Stimulated activated effector memory CD8-positive, alpha-beta T cell treated with anti-CD3 and anti-CD28 coated beads, Interleukin-12 subunit alpha, Interleukin-12 subunit beta, amount 100 ng/mL, for 72 hours (primary cell): ENCODE measurements around the gene COLQ.
"Not testable (repeated sequence)": the region's sequence is repeated elsewhere in the genome, so short reads cannot be mapped to it uniquely, and the experiment has no call there.

ENCODE experiments used
- ATAC-seq: fragments of 150-1000 bp; cut with Tn5 transposase; 2 replicates; pipeline ENCODE4 v1.10.0; 2021
- DNase-seq, 2 donors: peaks; one replicate each; pipeline ENCODE4 v3.0.0; 2021 to 2022; ENCODE audit warnings: low spot score in 2 of 2
- H3K27ac Mint-ChIP-seq: one replicate; pipeline ENCODE4 v1.8.0; 2022; ENCODE audit warnings: mild to moderate bottlenecking, mixed read lengths
- H3K36me3 Mint-ChIP-seq: one replicate; pipeline ENCODE4 v1.8.0; 2022; ENCODE audit warnings: mild to moderate bottlenecking, mixed read lengths
- H3K4me1 Mint-ChIP-seq: one replicate; pipeline ENCODE4 v1.8.0; 2022; ENCODE audit warnings: mixed read lengths
- H3K4me3 Mint-ChIP-seq: one replicate; pipeline ENCODE4 v1.8.0; 2022; ENCODE audit warnings: mild to moderate bottlenecking, mixed read lengths
- H3K9me3 Mint-ChIP-seq: one replicate; pipeline ENCODE4 v1.8.0; 2022; ENCODE audit warnings: mixed read lengths

Gene COLQ

DNA sequence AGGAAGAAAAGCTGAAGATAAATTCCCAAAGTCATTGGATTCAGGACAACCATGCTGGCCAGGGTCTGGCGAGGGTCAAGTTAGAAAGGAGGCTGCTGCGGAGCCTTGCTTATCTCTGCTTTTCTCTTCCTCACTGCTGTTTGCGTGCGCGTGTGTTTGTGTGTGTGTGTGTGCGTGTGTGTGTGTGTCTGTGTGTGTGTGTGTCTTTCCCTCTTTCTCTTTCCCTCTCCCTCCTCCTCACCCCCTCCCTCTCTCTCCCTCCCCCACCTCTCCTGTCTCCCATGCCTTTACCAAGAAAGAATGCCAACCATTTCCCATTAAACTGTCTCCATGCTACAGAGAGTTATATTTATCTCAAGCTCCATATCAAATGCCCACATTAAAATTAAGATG, at the start of gene COLQ:
Gene COLQ, minus strand, starts transcription at position 134 of the 393 bp plus-strand sequence. Its CDS starts 81 bp downstream, at position 53.
- ATAC-seq (no peak), DNase-seq (no peak)
- Mint-ChIP-seq H3K4me1 (peaks cover 32% of the 10 kb centered on the region), H3K36me3 (no peaks in the 10 kb centered on the region), H3K9me3 (peaks cover 2% of the 10 kb centered on the region), H3K27ac (peak within 1 kb of the TSS; percentile 78), H3K4me3 (peak within 1 kb of the TSS; percentile 70)

DNA sequence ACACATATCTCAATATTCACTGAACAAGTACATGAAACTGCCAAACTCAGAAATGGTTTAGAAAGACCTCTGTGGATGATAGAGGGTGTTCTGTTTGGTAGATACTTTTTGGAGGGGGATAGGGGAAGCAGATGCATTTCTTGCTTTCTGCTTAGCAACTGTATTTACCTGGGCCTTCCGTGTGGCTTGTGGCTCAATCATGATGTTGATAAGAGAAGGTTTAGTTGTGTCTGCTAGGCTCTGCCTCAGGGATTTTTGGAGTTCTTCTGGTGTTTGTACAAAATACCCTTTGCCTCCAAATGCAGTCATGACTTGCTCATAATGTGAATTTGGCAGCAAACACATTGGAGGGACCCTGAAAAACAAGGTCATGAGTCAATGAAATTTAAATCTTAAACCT, 41.7 kb upstream of the COLQ start:
- no peaks in the 10 kb centered on the region for H3K9me3 Mint-ChIP-seq
- H3K4me1 Mint-ChIP-seq, result peaks cover 8% of the 10 kb centered on the region
- ATAC-seq (no peak), DNase-seq (no peak)
- no peak overlapping the region for H3K4me3 Mint-ChIP-seq
- H3K36me3 Mint-ChIP-seq, result peaks cover 85% of the 10 kb centered on the region
- peak overlapping the region; percentile 44 for H3K27ac Mint-ChIP-seq

DNA sequence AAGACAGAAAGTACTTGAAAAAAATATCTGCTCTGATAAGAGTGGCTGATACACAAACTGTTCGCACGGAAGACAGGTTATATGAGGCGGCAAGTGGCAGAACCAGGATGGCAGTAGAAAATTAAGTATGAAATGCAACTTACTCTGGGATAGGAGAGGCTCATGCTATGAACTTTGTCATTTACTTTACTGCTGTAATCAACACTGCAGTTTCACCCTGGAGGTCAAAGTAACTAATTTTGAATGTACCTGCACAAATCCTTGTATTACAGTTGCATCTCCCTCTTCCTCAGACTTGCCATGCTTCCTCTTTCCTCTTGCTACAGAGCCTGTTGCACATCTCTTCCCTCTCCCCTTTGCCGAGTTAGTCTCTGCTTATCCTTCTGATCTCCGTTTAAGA, 41.1 kb upstream of the COLQ start:
- Mint-ChIP-seq H3K4me1 (peaks cover 7% of the 10 kb centered on the region), H3K27ac (peak overlapping the region; percentile 44), H3K4me3 (no peak overlapping the region), H3K36me3 (peaks cover 78% of the 10 kb centered on the region), H3K9me3 (no peaks in the 10 kb centered on the region)
- no peak for ATAC-seq
- no peak for DNase-seq

DNA sequence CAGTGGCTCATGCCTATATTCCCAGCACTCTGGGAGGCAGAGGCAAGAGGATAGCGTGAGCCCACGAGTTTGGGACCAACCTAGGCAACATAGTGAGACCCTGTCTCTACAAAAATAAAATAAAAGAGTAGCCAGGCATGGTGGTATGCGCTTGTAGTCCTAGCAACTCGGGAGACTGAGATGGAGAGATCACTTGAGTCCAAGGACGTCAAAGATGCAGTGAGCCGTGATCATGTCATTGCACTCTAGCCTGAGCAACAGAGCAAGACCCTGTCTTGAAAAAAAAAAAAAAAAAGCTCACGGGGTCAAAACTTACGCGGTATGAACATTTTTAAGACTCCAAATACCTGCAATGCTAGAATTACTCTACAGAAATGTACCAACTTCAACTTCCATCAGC, 37.1 kb upstream of the COLQ start:
- no peak overlapping the region for H3K27ac Mint-ChIP-seq
- H3K4me3 Mint-ChIP-seq, result no peak overlapping the region
- no peak for DNase-seq
- peaks cover 39% of the 10 kb centered on the region for H3K36me3 Mint-ChIP-seq
- no peak for ATAC-seq
- no peaks in the 10 kb centered on the region for H3K9me3 Mint-ChIP-seq
- peaks cover 16% of the 10 kb centered on the region for H3K4me1 Mint-ChIP-seq

DNA sequence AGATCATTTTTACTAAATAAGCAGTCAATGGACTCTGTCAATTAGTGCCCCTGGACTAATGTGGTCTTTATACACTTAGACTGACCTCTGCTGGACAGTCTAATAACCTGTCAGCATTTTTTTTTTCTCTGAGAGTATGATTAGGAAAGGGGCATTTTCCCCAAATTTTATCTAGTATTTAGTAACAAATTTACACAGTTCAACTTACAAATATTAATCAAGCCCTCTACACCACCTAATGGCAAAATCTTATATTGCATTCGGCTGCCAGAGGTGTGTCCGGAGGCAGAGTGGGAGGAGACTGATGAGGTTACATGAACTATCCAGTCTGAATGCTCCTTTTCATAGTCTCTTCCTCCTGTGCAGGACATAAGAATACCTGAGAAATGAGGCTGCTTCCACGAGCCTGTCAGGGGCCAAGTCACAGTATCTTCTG, 36.0 kb upstream of the COLQ start:
- H3K4me3 Mint-ChIP-seq, result no peak overlapping the region
- peaks cover 16% of the 10 kb centered on the region for H3K4me1 Mint-ChIP-seq
- no peak overlapping the region for H3K27ac Mint-ChIP-seq
- ATAC-seq, result peak; percentile 90
- no peaks in the 10 kb centered on the region for H3K9me3 Mint-ChIP-seq
- DNase-seq, result peak; percentile 48 to 62
- H3K36me3 Mint-ChIP-seq, result peaks cover 29% of the 10 kb centered on the region

DNA sequence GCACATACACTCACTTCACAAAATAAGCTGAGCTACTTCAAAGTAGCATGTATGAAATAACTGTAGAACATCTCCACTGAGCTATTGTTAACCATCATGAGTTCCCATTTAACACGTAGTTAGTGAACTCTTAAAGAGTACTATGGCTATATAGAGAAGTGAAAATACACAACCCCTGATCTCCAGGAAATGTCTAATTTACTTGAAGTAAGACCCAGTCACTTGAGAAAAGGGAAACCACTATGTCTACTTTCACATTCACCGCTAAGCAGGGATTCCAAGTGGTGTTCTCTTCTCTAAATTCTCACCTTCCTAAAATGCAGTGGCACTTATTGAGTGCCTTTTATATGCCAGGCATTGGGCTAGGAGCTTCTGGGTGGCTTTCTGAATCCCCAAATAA, 35.0 kb upstream of the COLQ start:
- Mint-ChIP-seq H3K4me3 (peak overlapping the region; percentile 32), H3K27ac (peak overlapping the region; percentile 81)

DNA sequence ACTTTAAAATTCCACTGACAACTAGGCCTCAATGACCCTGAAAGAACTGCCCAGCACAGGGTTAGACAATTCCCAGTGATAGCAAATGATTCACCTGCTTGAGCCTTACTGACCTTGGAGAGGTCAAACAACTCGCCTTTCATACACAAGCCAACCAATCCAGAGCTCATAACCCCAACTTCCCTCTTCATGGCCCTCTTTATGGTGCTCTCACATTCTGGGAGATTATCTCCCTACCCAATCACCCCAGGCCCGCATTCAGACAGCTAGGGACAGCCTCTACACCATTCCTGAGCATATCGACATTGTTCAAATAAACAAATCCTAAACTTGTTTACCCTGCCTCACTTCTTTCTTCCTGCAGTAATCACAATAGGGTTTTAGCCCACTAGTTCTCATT, 32.2 kb upstream of the COLQ start:
- Mint-ChIP-seq H3K4me1 (peaks cover 16% of the 10 kb centered on the region), H3K4me3 (no peak overlapping the region), H3K27ac (no peak overlapping the region), H3K9me3 (no peaks in the 10 kb centered on the region), H3K36me3 (no peaks in the 10 kb centered on the region)
- DNase-seq (no peak), ATAC-seq (no peak)

More for the DNA sequence above, 35.0 kb upstream of the COLQ start:
- peak; percentile 79 for ATAC-seq
- no peak for DNase-seq
- Mint-ChIP-seq H3K9me3 (no peaks in the 10 kb centered on the region), H3K36me3 (peaks cover 22% of the 10 kb centered on the region), H3K4me1 (peaks cover 16% of the 10 kb centered on the region)

DNA sequence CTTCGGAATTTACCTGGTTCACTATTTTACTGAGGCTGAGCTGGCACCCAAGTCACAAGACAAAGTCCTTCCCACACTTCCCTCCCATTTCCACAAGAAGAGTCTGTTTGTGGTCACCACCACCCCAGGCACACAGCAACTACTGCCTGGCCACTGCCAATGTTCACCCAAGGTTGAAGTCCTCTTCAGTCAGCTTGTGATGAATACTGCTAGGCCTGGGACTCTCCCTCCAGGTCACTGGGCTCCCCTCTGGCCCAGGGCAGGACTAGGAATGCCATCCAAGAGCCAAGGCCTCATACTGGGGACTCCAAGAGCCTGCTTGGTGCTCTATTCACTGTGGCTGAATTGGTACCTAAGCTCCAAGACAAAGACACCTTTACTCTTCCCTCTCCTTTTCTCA, 30.4 kb upstream of the COLQ start:
- Mint-ChIP-seq H3K9me3 (peaks cover 1% of the 10 kb centered on the region), H3K36me3 (no peaks in the 10 kb centered on the region), H3K27ac (peak overlapping the region; percentile 69), H3K4me3 (no peak overlapping the region), H3K4me1 (peaks cover 9% of the 10 kb centered on the region)
- DNase-seq (no peak), ATAC-seq (no peak)

DNA sequence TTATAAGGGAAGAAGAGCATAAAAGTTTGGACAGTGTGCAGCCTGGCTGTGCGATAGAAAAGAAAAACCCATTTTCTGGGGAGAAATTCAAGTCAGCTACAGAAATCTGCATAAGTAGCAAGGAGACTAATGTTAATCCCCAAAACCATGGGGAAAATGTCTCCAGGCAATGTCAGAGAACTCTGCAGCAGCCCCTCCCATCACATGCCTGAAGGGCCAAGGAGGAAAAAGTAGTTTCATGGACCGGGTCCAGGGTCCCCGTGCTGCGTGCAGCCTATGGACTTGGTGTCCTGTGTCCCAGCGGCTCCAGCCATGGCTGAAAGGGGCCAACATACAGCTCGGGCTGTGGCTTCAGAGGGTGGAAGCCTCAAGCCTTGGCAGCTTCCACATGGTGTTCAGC, 28.3 kb upstream of the COLQ start:
- Mint-ChIP-seq H3K4me3 (no peak overlapping the region), H3K27ac (no peak overlapping the region), H3K4me1 (no peaks in the 10 kb centered on the region), H3K36me3 (no peaks in the 10 kb centered on the region), H3K9me3 (peaks cover 8% of the 10 kb centered on the region)
- ATAC-seq (no peak), DNase-seq (no peak)

DNA sequence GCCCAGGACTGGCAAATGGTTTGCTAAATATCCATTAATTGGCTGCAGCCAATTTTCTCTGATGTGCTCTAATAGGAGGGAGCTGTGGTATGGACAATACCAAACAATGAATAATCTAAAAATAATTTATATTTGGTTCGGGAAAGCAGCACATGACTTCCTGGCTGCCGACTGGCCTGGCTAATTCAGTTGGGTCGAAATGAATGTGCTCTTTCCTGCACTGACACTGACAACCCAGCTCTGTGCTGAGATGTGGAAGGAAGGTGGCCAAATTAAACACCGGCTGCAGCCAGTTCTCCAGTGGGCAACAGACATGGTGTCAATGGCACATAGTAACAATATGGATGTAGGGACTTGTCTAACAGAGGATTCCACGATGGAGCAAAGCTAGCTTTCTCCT, 21.1 kb upstream of the COLQ start:
- Mint-ChIP-seq H3K27ac (no peak overlapping the region), H3K4me1 (peaks cover 33% of the 10 kb centered on the region), H3K4me3 (no peak overlapping the region), H3K9me3 (peaks cover 8% of the 10 kb centered on the region), H3K36me3 (no peaks in the 10 kb centered on the region)
- ATAC-seq (no peak), DNase-seq (no peak)

DNA sequence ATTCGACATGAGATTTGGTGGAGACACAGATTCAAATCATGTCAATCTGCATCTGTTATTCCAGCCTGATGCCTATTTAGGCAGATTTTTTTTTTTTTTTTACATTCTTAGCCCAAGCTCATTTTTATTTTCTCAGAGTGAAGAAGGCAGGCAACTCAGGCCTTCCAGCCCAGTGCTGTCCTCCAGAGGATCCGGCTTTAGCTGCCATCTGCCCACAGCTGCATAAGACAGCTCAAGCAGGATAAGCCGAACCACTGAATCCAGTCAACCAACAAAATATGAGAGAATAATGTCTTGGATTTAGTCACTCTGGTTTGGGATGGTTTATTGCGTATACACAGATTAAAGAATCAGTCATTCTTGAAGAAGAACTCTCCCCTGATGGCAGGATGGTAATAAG, 19.9 kb upstream of the COLQ start:
- peak overlapping the region; percentile 85 for H3K27ac Mint-ChIP-seq
- peak overlapping the region; percentile 8 for H3K4me3 Mint-ChIP-seq
- ATAC-seq (no peak), DNase-seq (no peak)
- no peaks in the 10 kb centered on the region for H3K36me3 Mint-ChIP-seq
- H3K9me3 Mint-ChIP-seq, result peaks cover 2% of the 10 kb centered on the region
- peaks cover 46% of the 10 kb centered on the region for H3K4me1 Mint-ChIP-seq

DNA sequence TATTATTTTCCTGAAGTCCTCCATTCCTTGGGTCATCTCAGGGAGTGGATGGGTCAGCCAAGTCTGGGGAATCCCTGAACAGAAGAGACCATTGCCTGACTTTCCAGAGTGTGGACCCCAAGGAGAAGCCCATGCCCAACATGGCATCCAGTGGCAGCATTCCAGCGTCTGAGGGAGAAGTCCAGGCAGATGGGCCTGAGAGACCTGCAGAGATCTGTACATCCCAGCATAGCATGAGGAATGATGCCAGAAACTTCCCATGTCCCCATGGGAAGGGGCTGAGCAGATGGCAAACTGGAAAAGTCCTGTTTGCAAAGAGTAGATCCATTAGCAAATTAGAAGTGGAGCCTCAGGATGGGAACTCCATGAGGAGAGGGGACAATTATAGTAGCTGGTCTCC, 17.6 kb upstream of the COLQ start:
- DNase-seq, result no peak
- ATAC-seq, result no peak
- Mint-ChIP-seq H3K9me3 (no peaks in the 10 kb centered on the region), H3K36me3 (no peaks in the 10 kb centered on the region), H3K4me3 (no peak overlapping the region), H3K4me1 (peaks cover 63% of the 10 kb centered on the region), H3K27ac (peak overlapping the region; percentile 5)

DNA sequence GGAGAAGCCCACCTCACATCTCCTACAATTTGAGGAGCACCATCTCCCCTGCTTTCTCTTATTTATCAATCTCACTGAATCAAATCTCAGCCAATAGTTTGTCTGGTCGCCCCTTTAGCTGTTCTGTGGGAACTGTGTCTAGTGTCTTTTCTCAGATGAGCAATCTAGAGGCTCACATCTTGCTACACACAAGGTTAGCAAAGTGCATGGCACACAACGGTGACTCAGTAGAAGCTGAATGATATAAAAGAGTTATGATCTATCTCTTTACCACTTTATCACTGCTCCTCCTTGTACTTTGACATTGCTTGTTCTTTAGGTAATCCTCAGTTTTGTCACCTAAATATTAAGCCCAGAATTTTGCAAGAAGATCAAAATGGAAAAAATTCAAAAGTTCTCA, 16.8 kb upstream of the COLQ start:
- Mint-ChIP-seq H3K4me1 (peaks cover 63% of the 10 kb centered on the region), H3K36me3 (no peaks in the 10 kb centered on the region), H3K27ac (peak overlapping the region; percentile 5), H3K9me3 (no peaks in the 10 kb centered on the region), H3K4me3 (peak overlapping the region; percentile 16)
- DNase-seq (no peak), ATAC-seq (peak; percentile 84)

DNA sequence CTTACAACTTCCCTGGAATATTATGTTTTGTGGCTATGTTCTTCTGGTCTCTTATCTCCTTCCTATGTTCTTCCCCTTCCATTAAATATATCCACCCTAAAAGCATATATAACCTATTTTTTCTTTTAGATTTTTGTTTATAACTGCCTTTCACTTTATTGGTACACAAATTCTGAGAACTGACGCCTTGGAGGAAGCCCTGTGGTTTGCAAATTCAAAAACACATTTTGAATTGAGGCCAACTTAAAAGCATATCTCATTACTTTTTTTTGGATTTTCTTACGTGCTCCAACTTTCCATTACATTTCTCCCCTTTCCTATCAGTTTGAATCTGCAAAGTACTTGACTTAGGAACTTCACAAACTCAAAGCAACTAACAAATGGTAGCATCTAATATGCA, 15.3 kb upstream of the COLQ start:
- Mint-ChIP-seq H3K27ac (peak overlapping the region; percentile 78), H3K36me3 (no peaks in the 10 kb centered on the region), H3K4me3 (peak overlapping the region; percentile 63), H3K4me1 (peaks cover 63% of the 10 kb centered on the region), H3K9me3 (no peaks in the 10 kb centered on the region)
- ATAC-seq (no peak), DNase-seq (no peak)

DNA sequence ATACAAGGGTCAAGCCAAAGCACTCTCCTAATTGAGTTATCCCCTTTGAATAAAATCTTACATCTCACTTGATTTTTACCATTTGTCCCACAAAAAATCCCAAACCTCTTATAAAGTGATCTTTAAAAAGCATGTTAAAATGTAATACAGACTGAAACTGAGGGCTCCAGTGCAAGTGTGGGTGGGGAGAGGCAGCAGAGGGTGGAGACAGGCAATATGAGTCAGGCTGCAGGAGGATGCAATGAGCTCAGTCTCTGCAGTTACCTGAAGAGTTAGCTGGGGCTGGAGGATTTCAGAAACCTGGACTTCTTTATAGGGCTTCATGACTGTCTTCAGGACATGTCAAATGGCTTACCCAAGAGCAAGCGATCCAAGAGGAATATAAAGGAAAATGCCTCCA, 14.2 kb upstream of the COLQ start:
- no peaks in the 10 kb centered on the region for H3K9me3 Mint-ChIP-seq
- ATAC-seq, result peak; percentile 97
- H3K4me3 Mint-ChIP-seq, result peak overlapping the region; percentile 63
- H3K36me3 Mint-ChIP-seq, result no peaks in the 10 kb centered on the region
- DNase-seq, result peak; percentile 23 to 66
- peak overlapping the region; percentile 8 for H3K27ac Mint-ChIP-seq
- H3K4me1 Mint-ChIP-seq, result peaks cover 64% of the 10 kb centered on the region

DNA sequence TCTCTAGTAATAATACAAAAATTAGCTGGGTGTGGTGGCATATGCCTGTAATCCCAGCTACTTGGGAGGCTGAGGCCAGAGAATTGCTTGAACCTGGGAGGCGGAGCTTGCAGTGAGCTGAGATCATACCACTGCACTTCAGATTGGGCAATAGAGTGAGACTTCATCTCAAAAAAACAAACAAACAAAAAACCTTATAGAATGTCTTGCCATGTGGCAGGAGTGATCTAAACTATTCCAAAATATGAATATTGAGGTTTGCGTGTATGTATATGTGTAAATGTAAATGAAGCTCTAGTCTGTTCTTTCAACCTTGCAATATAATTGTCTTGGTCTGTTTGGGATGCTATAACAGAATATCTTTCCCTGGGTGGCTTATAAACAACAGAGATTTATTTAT, 11.1 kb upstream of the COLQ start:
- not testable (repeated sequence) for H3K9me3 Mint-ChIP-seq, ATAC-seq, H3K36me3 Mint-ChIP-seq, DNase-seq, H3K4me3 Mint-ChIP-seq
- Mint-ChIP-seq H3K4me1 (peaks cover 65% of the 10 kb centered on the region), H3K27ac (peak overlapping the region; percentile 21)

DNA sequence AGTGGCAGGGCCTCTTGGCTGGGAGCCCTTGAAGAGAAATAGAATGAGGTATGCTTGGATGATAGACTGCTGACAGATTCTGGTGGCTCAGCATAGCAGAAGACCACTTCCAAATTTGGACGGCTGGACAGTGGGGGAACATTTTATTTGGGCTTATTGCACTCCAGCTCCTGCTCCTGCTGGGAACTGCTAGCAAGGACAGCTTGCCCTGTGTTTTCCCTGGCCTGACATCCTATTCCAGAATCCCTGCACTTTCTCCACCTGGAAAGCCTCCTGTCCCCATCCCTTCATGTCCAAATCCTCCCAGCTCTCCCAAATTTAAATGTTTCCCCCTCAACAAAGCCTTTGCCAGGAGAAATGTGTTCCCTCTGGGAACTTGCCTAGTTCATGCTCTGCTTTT, 9.8 kb upstream of the COLQ start:
- Mint-ChIP-seq H3K27ac (no peak overlapping the region), H3K4me1 (peaks cover 52% of the 10 kb centered on the region), H3K4me3 (no peak overlapping the region), H3K36me3 (no peaks in the 10 kb centered on the region), H3K9me3 (no peaks in the 10 kb centered on the region)
- DNase-seq (no peak), ATAC-seq (no peak)
